Measurements from ENCODE around the gene EXOC4.

EXOC4 gene

DNA sequence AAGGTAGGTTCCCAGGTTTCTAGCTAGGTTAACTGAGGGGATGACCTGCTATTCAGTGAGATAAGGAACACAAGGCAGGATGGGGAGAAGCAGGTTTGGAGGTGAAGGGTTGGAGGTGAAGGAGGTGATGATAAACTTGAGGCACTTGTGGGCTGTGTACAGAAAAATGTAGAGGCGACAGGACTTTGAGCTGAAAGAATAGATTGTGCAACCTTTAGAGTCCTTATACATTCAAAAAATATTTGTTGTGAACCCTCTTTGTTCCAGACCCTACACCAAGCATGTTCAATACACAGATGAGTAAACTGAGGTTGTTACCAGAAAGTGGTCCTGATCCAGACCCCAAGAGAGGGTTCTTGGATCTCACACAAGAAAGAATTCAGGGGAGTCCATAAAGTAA, 828.8 kb downstream of the EXOC4 start:
- Histone ChIP-seq H3K27me3 (ENCODE audit: insufficient read depth, low read length, poor library complexity, severe bottlenecking) (no peaks in the 10 kb centered on the region), H3K9me2 (replicated peaks; ENCODE audit: low read depth, low read length) (no peaks in the 10 kb centered on the region), H3K9ac (ENCODE audit: low read depth, low read length, poor library complexity, severe bottlenecking) (no peak overlapping the region), H3K4me3 (ENCODE audit: low read length, poor library complexity, severe bottlenecking) (no peak overlapping the region), H3K4me1 (ENCODE audit: insufficient read depth, low read length, poor library complexity, severe bottlenecking) (peaks cover 3% of the 10 kb centered on the region), H2AFZ (ENCODE audit: low read length) (no peak overlapping the region), H3K4me2 (ENCODE audit: low read depth, low read length, poor library complexity, severe bottlenecking) (no peak overlapping the region), H3K36me3 (ENCODE audit: insufficient read depth, low read length) (no peaks in the 10 kb centered on the region), H4K20me1 (ENCODE audit: insufficient read depth, low read length, poor library complexity, severe bottlenecking) (no peaks in the 10 kb centered on the region), H3F3A (ENCODE audit: low read depth) (no peaks in the 10 kb centered on the region), H3K9me3 (ENCODE audit: insufficient read depth, low read depth, low read length) (no peaks in the 10 kb centered on the region), H3K79me2 (ENCODE audit: insufficient read depth, low read length) (no peaks in the 10 kb centered on the region)
- TF ChIP-seq EZH2phosphoT487 (IDR thresholded peaks at IDR 0.05; ENCODE audit: borderline replicate concordance), result no peak
- TF ChIP-seq, protein P1, sequence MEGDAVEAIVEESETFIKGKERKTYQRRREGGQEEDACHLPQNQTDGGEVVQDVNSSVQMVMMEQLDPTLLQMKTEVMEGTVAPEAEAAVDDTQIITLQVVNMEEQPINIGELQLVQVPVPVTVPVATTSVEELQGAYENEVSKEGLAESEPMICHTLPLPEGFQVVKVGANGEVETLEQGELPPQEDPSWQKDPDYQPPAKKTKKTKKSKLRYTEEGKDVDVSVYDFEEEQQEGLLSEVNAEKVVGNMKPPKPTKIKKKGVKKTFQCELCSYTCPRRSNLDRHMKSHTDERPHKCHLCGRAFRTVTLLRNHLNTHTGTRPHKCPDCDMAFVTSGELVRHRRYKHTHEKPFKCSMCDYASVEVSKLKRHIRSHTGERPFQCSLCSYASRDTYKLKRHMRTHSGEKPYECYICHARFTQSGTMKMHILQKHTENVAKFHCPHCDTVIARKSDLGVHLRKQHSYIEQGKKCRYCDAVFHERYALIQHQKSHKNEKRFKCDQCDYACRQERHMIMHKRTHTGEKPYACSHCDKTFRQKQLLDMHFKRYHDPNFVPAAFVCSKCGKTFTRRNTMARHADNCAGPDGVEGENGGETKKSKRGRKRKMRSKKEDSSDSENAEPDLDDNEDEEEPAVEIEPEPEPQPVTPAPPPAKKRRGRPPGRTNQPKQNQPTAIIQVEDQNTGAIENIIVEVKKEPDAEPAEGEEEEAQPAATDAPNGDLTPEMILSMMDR (conservative IDR thresholded peaks at IDR 0.05; ENCODE audit: low read length), result no peak

DNA sequence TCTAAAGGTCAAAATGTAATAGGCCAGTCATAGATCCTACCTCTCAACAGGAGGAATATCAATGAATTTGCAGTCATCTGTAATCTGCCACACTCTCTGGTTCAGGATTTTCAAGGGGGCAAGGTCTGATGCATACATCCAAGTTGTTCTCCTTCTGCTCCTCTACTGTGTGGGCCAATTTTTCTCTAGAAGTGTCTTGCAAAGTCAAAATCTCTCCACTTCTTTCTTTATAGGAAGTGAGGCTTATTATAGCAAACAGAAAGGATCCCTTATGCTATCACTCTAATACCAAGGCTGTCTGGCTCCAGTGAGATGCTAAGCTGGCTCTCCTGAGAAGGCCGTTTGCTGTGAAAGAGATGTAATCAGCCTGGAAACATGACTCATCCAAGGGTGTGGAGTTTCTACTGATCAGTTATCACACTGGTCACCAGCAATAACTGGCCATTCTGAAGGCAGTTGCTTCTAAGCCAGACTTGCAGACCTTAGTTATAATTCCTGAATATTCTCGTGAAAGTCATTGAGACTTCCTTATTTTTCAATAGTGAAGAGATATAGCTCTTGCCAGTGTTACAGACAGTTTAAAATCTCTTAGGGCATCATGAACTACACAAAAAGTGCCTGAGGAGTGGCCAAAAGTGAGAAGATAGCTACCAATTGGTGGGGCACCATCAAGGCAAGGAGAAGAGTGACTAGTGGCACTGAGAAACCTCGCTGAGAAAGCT, 831.0 kb downstream of the EXOC4 start:
- no peak overlapping the region for H3K4me3 ChIP-seq (ENCODE audit: low read length, poor library complexity, severe bottlenecking)
- H3K27me3 ChIP-seq (ENCODE audit: insufficient read depth, low read length, poor library complexity, severe bottlenecking), result no peaks in the 10 kb centered on the region
- no peak overlapping the region for H2AFZ ChIP-seq (ENCODE audit: low read length)
- H3K4me2 ChIP-seq (ENCODE audit: low read depth, low read length, poor library complexity, severe bottlenecking), result no peak overlapping the region
- peaks cover under 1% of the 10 kb centered on the region for H3K4me1 ChIP-seq (ENCODE audit: insufficient read depth, low read length, poor library complexity, severe bottlenecking)
- no peaks in the 10 kb centered on the region for H4K20me1 ChIP-seq (ENCODE audit: insufficient read depth, low read length, poor library complexity, severe bottlenecking)
- no peaks in the 10 kb centered on the region for H3K36me3 ChIP-seq (ENCODE audit: insufficient read depth, low read length)
- H3K9ac ChIP-seq (ENCODE audit: low read depth, low read length, poor library complexity, severe bottlenecking), result no peak overlapping the region
- no peaks in the 10 kb centered on the region for H3K9me2 ChIP-seq (replicated peaks; ENCODE audit: low read depth, low read length)
- no peak for TF ChIP-seq EZH2phosphoT487 (IDR thresholded peaks at IDR 0.05; ENCODE audit: borderline replicate concordance)
- TF ChIP-seq, protein P1 (conservative IDR thresholded peaks at IDR 0.05; ENCODE audit: low read length), result no peak
- no peaks in the 10 kb centered on the region for H3F3A ChIP-seq (ENCODE audit: low read depth)
- H3K9me3 ChIP-seq (ENCODE audit: insufficient read depth, low read depth, low read length), result peaks cover 5% of the 10 kb centered on the region; the same call in 1 of the 2 replicates
- no peaks in the 10 kb centered on the region for H3K79me2 ChIP-seq (ENCODE audit: insufficient read depth, low read length)

DNA sequence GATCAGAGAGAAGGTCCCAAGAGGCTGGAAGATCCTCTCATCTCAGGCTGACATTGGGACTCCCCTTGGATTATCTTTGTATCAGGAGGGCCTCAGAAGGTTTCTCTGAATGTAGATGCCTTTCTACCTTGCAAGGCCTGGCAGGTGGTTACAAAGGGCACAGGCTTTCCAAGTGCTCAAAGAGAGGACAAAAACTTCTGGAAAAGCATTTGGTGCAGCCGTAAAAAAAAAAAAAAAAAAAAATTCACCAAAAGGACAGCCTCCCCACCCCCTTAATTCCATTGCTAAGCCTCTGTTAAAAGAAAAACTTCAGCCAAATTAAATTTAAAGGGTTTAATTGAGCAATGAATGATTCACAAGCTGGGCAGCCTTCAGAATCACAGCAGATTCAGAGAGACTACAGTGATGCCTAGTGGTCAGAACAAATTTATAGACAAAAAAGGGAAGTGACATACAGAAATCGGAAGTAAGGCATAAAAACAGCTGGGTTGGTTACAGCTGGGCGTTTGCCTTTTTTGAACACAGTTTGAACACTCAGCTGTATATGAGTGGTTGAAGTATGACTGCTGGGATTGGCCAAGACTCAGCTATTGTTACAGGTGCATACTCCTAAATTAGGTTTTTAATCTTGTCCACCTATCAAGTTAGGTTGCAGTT, 831.7 kb downstream of the EXOC4 start:
- no peaks in the 10 kb centered on the region for H3F3A ChIP-seq (ENCODE audit: low read depth)
- no peak overlapping the region for H3K4me3 ChIP-seq (ENCODE audit: low read length, poor library complexity, severe bottlenecking)
- H2AFZ ChIP-seq (ENCODE audit: low read length), result no peak overlapping the region
- no peaks in the 10 kb centered on the region for H3K9me2 ChIP-seq (replicated peaks; ENCODE audit: low read depth, low read length)
- H3K79me2 ChIP-seq (ENCODE audit: insufficient read depth, low read length), result no peaks in the 10 kb centered on the region
- no peaks in the 10 kb centered on the region for H4K20me1 ChIP-seq (ENCODE audit: insufficient read depth, low read length, poor library complexity, severe bottlenecking)
- H3K36me3 ChIP-seq (ENCODE audit: insufficient read depth, low read length), result no peaks in the 10 kb centered on the region
- peaks cover 12% of the 10 kb centered on the region; the same call in 1 of the 2 replicates for H3K9me3 ChIP-seq (ENCODE audit: insufficient read depth, low read depth, low read length)
- H3K4me2 ChIP-seq (ENCODE audit: low read depth, low read length, poor library complexity, severe bottlenecking), result no peak overlapping the region
- no peak for TF ChIP-seq EZH2phosphoT487 (IDR thresholded peaks at IDR 0.05; ENCODE audit: borderline replicate concordance)
- TF ChIP-seq, protein P1 (conservative IDR thresholded peaks at IDR 0.05; ENCODE audit: low read length), result no peak
- no peaks in the 10 kb centered on the region for H3K4me1 ChIP-seq (ENCODE audit: insufficient read depth, low read length, poor library complexity, severe bottlenecking)
- H3K9ac ChIP-seq (ENCODE audit: low read depth, low read length, poor library complexity, severe bottlenecking), result no peak overlapping the region
- H3K27me3 ChIP-seq (ENCODE audit: insufficient read depth, low read length, poor library complexity, severe bottlenecking), result no peaks in the 10 kb centered on the region
